B cell (primary cell): ENCODE data around the gene ZNF622. TPM values are rescaled to one million over a fixed set of nuclear protein-coding genes. Genes with fewer than 3 reads are reported as not detected.

ENCODE experiments used
- ATAC-seq: fragments of 200-7000 bp; cut with Tn5 transposase; one replicate; pipeline ENCODE4 v1.10.0; 2021; ENCODE audit warnings: low read depth, mild to moderate bottlenecking, moderate number of reproducible peaks, moderate library complexity
- CTCF ChIA-PET: fragments of 350-600 bp; sonication (Branson Sonifier 250); formaldehyde crosslinking; loops from one replicate; lab custom pipeline; 2021; ENCODE audit warnings: antibody characterized with exemption, inconsistent platforms; lab: Charles Lee
- POLR2A ChIA-PET: fragments of 350-600 bp; sonication (Branson Sonifier 250); formaldehyde crosslinking; loops from one replicate; lab custom pipeline; 2021; ENCODE audit warnings: antibody characterized with exemption; lab: Charles Lee
- DNase-seq: peaks from one replicate; pipeline ENCODE4 v3.0.0; 2013
- H2AFZ ChIP-seq: 2 replicates; pipeline ENCODE4 v1.6.1; 2012; ENCODE audit warnings: mild to moderate bottlenecking, low read depth, low read length; ENCODE audit not compliant: insufficient read depth, poor library complexity, severe bottlenecking
- H3K27ac ChIP-seq, 2 donors: 1 replicate in 1 of 2; 2 replicates in 1 of 2; pipeline ENCODE4 v1.5.1; 2012 to 2013; ENCODE audit warnings: low read length in 2 of 2, mild to moderate bottlenecking in 2 of 2, moderate library complexity in 1 of 2
- H3K27me3 ChIP-seq, 4 experiments: fragments of 200-600 bp in 1 of 4; sonication (generic) in 1 of 4; replicated peaks in 1 of 4; 1 replicate in 2 of 4; 2 replicates in 2 of 4; pipeline versions ENCODE4 v1.6.1 to v1.7.0; 2013 to 2016; ENCODE audit warnings: low read length in 3 of 4, mild to moderate bottlenecking in 2 of 4, mixed read lengths in 1 of 4, moderate library complexity in 1 of 4; ENCODE audit not compliant: insufficient read depth in 4 of 4, control insufficient read depth in 3 of 4; ENCODE audit errors: control extremely low read depth in 1 of 4
- H3K36me3 ChIP-seq, 2 experiments: replicated peaks in 1 of 2; 1 replicate in 1 of 2; 2 replicates in 1 of 2; pipeline versions ENCODE4 v1.6.1 to v1.7.1; 2013; ENCODE audit warnings: low read length in 1 of 2; ENCODE audit not compliant: insufficient read depth in 2 of 2, control insufficient read depth in 1 of 2; ENCODE audit errors: control extremely low read depth in 1 of 2, extremely low read depth in 1 of 2
- H3K4me1 ChIP-seq, 2 donors: fragments of 200-600 bp in 1 of 2; sonication (generic) in 1 of 2; 1 replicate in 1 of 2; 2 replicates in 1 of 2; pipeline versions ENCODE4 v1.5.1 to v1.6.1; 2013 to 2017; ENCODE audit warnings: low read length in 2 of 2; ENCODE audit not compliant: control insufficient read depth in 2 of 2, insufficient read depth in 2 of 2
- H3K4me2 ChIP-seq: replicated peaks from 2 replicates; pipeline ENCODE3; 2012; ENCODE audit warnings: mild to moderate bottlenecking, low read depth, low read length; ENCODE audit not compliant: poor library complexity, severe bottlenecking
- H3K4me3 ChIP-seq, 5 experiments: fragments of 200-600 bp in 1 of 5; sonication (generic) in 1 of 5; 1 replicate in 3 of 5; 2 replicates in 2 of 5; pipeline versions ENCODE4 v1.5.1 to v1.7.0; 2011 to 2016; ENCODE audit warnings: low read length in 4 of 5, mild to moderate bottlenecking in 4 of 5, low read depth in 2 of 5, control low read depth in 1 of 5, moderate library complexity in 1 of 5; ENCODE audit not compliant: insufficient read depth in 1 of 5; ENCODE audit errors: control extremely low read depth in 1 of 5, extremely low read depth in 1 of 5
- H3K79me2 ChIP-seq: fragments of 200-600 bp; sonication (generic); one replicate; pipeline ENCODE4 v1.6.0; 2016; ENCODE audit warnings: low read length; ENCODE audit not compliant: control insufficient read depth, insufficient read depth
- H3K9ac ChIP-seq: fragments of 200-600 bp; sonication (generic); 2 replicates; pipeline ENCODE4 v1.6.1; 2017; ENCODE audit warnings: mild to moderate bottlenecking, low read length, moderate library complexity
- H3K9me3 ChIP-seq, 3 donors: one replicate each; pipeline versions ENCODE4 v1.6.1 to v1.7.1; 2013; ENCODE audit warnings: low read length in 2 of 3; ENCODE audit not compliant: control insufficient read depth in 2 of 3, insufficient read depth in 1 of 3; ENCODE audit errors: control extremely low read depth in 1 of 3
- H4K20me1 ChIP-seq: 2 replicates; pipeline ENCODE4 v1.6.0; 2012; ENCODE audit warnings: mild to moderate bottlenecking, low read length; ENCODE audit not compliant: insufficient read depth, control insufficient read depth, poor library complexity, severe bottlenecking
- H3K27ac Mint-ChIP-seq: one replicate; pipeline ENCODE4 v1.8.0; 2021; ENCODE audit warnings: mixed read lengths
- H3K27me3 Mint-ChIP-seq: one replicate; pipeline ENCODE4 v1.8.0; 2021; ENCODE audit warnings: mixed read lengths
- H3K4me1 Mint-ChIP-seq: one replicate; pipeline ENCODE4 v1.8.0; 2021; ENCODE audit warnings: mixed read lengths
- H3K4me3 Mint-ChIP-seq: one replicate; pipeline ENCODE4 v1.8.0; 2021; ENCODE audit warnings: mixed read lengths
- H3K9me3 Mint-ChIP-seq: one replicate; pipeline ENCODE4 v1.8.0; 2022; ENCODE audit warnings: mixed read lengths; ENCODE audit not compliant: insufficient read depth
- CTCF ChIP-seq: fragments of 200-600 bp; IDR thresholded peaks from one replicate; pipeline ENCODE4 v1.8.0; 2022; ENCODE audit warnings: antibody characterized with exemption, mild to moderate bottlenecking
- EZH2 ChIP-seq: IDR thresholded peaks from 2 replicates; pipeline ENCODE4 v1.6.1; 2012; ENCODE audit warnings: borderline replicate concordance, low read depth, mild to moderate bottlenecking, moderate library complexity, low read length; ENCODE audit not compliant: insufficient read depth, poor library complexity, severe bottlenecking
- WGBS: methylation state at CpG from one replicate; pipeline ENCODE4 v1.1.5; 2013; ENCODE audit warnings: missing lambda C conversion rate; ENCODE audit not compliant: insufficient coverage; 5-methylcytosine and 5-hydroxymethylcytosine counted together
- intact Hi-C: fragments of 100-400 bp; cut with micrococcal nuclease; formaldehyde crosslinking; loops from one replicate; pipeline ENCODE4 v1.10.0; 2022
- polyA plus RNA-seq: library from polyadenylated mRNA; depleted of rRNA; stranded (reverse); fragments of >200 nt; gene quantifications from 2 replicates; pipeline ENCODE4 v1.2.3, GENCODE V29; 2012
- total RNA-seq, 2 donors: library from RNA; stranded (reverse); fragments of 120-200 nt in 1 of 2; gene quantifications; 1 replicate in 1 of 2; 2 replicates in 1 of 2; pipeline versions ENCODE4 v1.2.3 to v1.2.4, GENCODE V29; 2013 to 2022

ZNF622 gene
- total and polyA plus RNA-seq, 2 donors (not counting 1 experiment from before 2014, with no cell fraction given), result 7.5 to 37.1 TPM

DNA sequence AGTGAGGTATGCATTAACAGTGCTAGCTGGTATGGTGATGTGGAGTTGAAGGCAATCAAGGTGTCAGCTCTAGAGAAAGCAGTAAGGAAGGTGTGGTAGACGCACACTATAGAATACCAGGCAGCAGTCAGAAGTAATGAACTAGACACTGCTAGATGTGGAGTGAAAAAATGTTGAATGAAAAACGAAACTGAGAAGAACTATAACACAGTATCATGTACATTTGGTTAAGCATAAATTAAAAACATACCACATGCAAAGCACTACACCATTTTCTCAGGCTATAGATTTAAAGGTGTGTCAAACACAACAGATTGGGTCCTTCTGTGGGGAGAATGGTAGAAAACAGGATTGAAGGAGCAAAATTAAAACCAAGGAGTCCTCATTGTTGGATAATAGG, 15.4 kb downstream of the ZNF622 start:
- Histone ChIP-seq H3K79me2 (peaks cover 10% of the 10 kb centered on the region), H3K4me3 (no peak overlapping the region), H4K20me1 (peaks cover 26% of the 10 kb centered on the region), H2AFZ (no peak overlapping the region), H3K36me3 (peaks cover 33 to 54% of the 10 kb centered on the region in 2 experiments), H3K27me3 (no peaks in the 10 kb centered on the region), H3K4me1 (no peaks in the 10 kb centered on the region), H3K9ac (no peak overlapping the region), H3K4me2 (no peak overlapping the region), H3K27ac (no peak overlapping the region), H3K9me3 (no peaks in the 10 kb centered on the region)
- H3K27me3 Mint-ChIP-seq, result no peaks in the 10 kb centered on the region
- peaks cover 7% of the 10 kb centered on the region for H3K4me1 Mint-ChIP-seq
- WGBS, result 100% methylated on average over 1 of the region's 2 CpGs
- no peak for TF ChIP-seq EZH2
- no peak for TF ChIP-seq CTCF
- intact Hi-C loops, result no loop called here
- CTCF ChIA-PET, result no interaction called here
- no peak for DNase-seq
- no peaks in the 10 kb centered on the region for H3K9me3 Mint-ChIP-seq
- no peak overlapping the region for H3K4me3 Mint-ChIP-seq
- no peak for ATAC-seq
- H3K27ac Mint-ChIP-seq, result no peak overlapping the region
- POLR2A ChIA-PET, result no interaction called here

GRCh38 chr5:16446993-16447392, 18.6 kb downstream of the ZNF622 start:
- H3K9me3 Mint-ChIP-seq, result no peaks in the 10 kb centered on the region
- H3K36me3 ChIP-seq, result peaks cover 25 to 36% of the 10 kb centered on the region in 2 experiments
- no peak overlapping the region for H2AFZ ChIP-seq
- no peak for TF ChIP-seq CTCF
- TF ChIP-seq EZH2, result no peak
- peaks cover under 1% of the 10 kb centered on the region for H4K20me1 ChIP-seq
- H3K9me3 ChIP-seq, result no peaks in the 10 kb centered on the region
- ATAC-seq, result no peak
- H3K27me3 ChIP-seq, result no peaks in the 10 kb centered on the region
- ChIA-PET CTCF (interaction anchor here (3.7 kb wide), 1 partner anchor 9 kb away, joined by 18 read pairs; no protein-coding TSS in a partner anchor), POLR2A (no interaction called here)
- DNase-seq, result no peak
- 100% methylated on average over 2 of the region's 5 CpGs for WGBS
- H3K4me1 ChIP-seq, result no peaks in the 10 kb centered on the region
- H3K4me3 ChIP-seq, result no peak overlapping the region
- no peak overlapping the region for H3K27ac Mint-ChIP-seq
- intact Hi-C loops, result no loop called here
- H3K4me3 Mint-ChIP-seq, result no peak overlapping the region
- no peak overlapping the region for H3K27ac ChIP-seq
- no peaks in the 10 kb centered on the region for H3K79me2 ChIP-seq
- no peaks in the 10 kb centered on the region for H3K4me1 Mint-ChIP-seq
- no peak overlapping the region for H3K4me2 ChIP-seq
- no peak overlapping the region for H3K9ac ChIP-seq
- H3K27me3 Mint-ChIP-seq, result no peaks in the 10 kb centered on the region
